HepG2 (cell line): Measurements from ENCODE around the gene MEA1. TPM values are rescaled to one million over a fixed set of nuclear protein-coding genes. Genes with fewer than 3 reads are reported as not detected.

ENCODE experiments used
- ATAD3A ChIP-seq: sonication (generic); formaldehyde crosslinking; IDR thresholded peaks from 2 replicates; pipeline ENCODE4 v1.4.0; 2020; ENCODE audit warnings: missing genetic modification reagents
- CHD2 ChIP-seq: IDR thresholded peaks from 2 replicates; pipeline ENCODE4 v1.6.1; 2011; ENCODE audit warnings: low read depth, low read length, improper control_type of control experiment
- GABPA ChIP-seq, 2 experiments: IDR thresholded peaks; 2 replicates each; pipeline ENCODE4 v1.6.1; 2011 to 2016; ENCODE audit warnings: low read depth in 2 of 2, low read length in 1 of 2, missing biosample characterization in 1 of 2, missing genetic modification characterization in 1 of 2
- KLF13 ChIP-seq: sonication (generic); formaldehyde crosslinking; IDR thresholded peaks from 2 replicates; pipeline ENCODE4 v1.4.0; 2020; ENCODE audit warnings: mild to moderate bottlenecking, missing genetic modification reagents
- MATR3 ChIP-seq: sonication (generic); formaldehyde crosslinking; IDR thresholded peaks from 2 replicates; pipeline ENCODE4 v1.4.0; 2020; ENCODE audit warnings: missing genetic modification reagents
- MBNL3 ChIP-seq: fragments of 250-450 bp; sonication (Bioruptor Pico); conservative IDR thresholded peaks from 2 replicates; pipeline ENCODE4 v1.8.0; 2022; ENCODE audit warnings: mild to moderate bottlenecking, inconsistent platforms
- NR2F2 ChIP-seq: IDR thresholded peaks from 2 replicates; pipeline ENCODE4 v1.6.1; 2012; ENCODE audit warnings: low read depth, inconsistent platforms, borderline replicate concordance
- PITX1 ChIP-seq: sonication (generic); formaldehyde crosslinking; IDR thresholded peaks from 2 replicates; pipeline ENCODE4 v1.5.1; 2020; ENCODE audit warnings: mild to moderate bottlenecking, missing genetic modification reagents
- STAG1 ChIP-seq: sonication (generic); formaldehyde crosslinking; IDR thresholded peaks from 2 replicates; pipeline ENCODE4 v1.4.0; 2020; ENCODE audit warnings: missing genetic modification reagents
- TEAD3 ChIP-seq: optimal IDR thresholded peaks from 2 replicates; pipeline ENCODE3; 2016; ENCODE audit warnings: borderline replicate concordance
- ZBTB38 ChIP-seq: sonication (generic); formaldehyde crosslinking; IDR thresholded peaks from 2 replicates; pipeline ENCODE4 v1.5.1; 2020; ENCODE audit warnings: mild to moderate bottlenecking, missing genetic modification reagents
- ZFX ChIP-seq: sonication (generic); formaldehyde crosslinking; IDR thresholded peaks from 2 replicates; pipeline ENCODE4 v1.4.0; 2020; ENCODE audit warnings: mild to moderate bottlenecking, low read depth, missing genetic modification reagents, moderate library complexity
- ZNF180 ChIP-seq: sonication (generic); formaldehyde crosslinking; IDR thresholded peaks from 2 replicates; pipeline ENCODE4 v1.4.0; 2020; ENCODE audit warnings: low read depth, missing genetic modification reagents, borderline replicate concordance
- ZNF333 ChIP-seq: sonication (generic); formaldehyde crosslinking; IDR thresholded peaks from 2 replicates; pipeline ENCODE4 v1.4.0; 2020; ENCODE audit warnings: mild to moderate bottlenecking, missing genetic modification reagents, borderline replicate concordance
- ZNF337 ChIP-seq: sonication (generic); formaldehyde crosslinking; IDR thresholded peaks from 2 replicates; pipeline ENCODE4 v1.5.1; 2020; ENCODE audit warnings: missing genetic modification reagents, low read depth, mild to moderate bottlenecking, borderline replicate concordance
- ZNF34 ChIP-seq: sonication (generic); formaldehyde crosslinking; IDR thresholded peaks from 2 replicates; pipeline ENCODE4 v1.4.0; 2020; ENCODE audit warnings: mild to moderate bottlenecking, missing genetic modification reagents, borderline replicate concordance
- ZNF44 ChIP-seq: sonication (generic); formaldehyde crosslinking; IDR thresholded peaks from 2 replicates; pipeline ENCODE4 v1.5.1; 2020; ENCODE audit warnings: mild to moderate bottlenecking, missing genetic modification reagents
- ZNF441 ChIP-seq: sonication (generic); formaldehyde crosslinking; IDR thresholded peaks from 2 replicates; pipeline ENCODE4 v1.7.0; 2021; ENCODE audit warnings: missing genetic modification reagents, borderline replicate concordance
- ZSCAN12 ChIP-seq: sonication (generic); formaldehyde crosslinking; IDR thresholded peaks from 2 replicates; pipeline ENCODE4 v1.9.0; 2021; ENCODE audit warnings: mild to moderate bottlenecking, missing genetic modification reagents
- polyA plus RNA-seq, 8 experiments: library from polyadenylated mRNA; depleted of rRNA in 3 of 8; stranded (reverse) in 7 of 8; unstranded in 1 of 8; fragments of >200 nt; fragmentation: Illumina TruSeq in 4 of 8; extraction: Trizol in 4 of 8; gene quantifications; 2 replicates each; pipeline versions ENCODE4 v1.2.1 to v1.2.3, GENCODE V29; 2011 to 2016; ENCODE audit warnings: low read depth in 4 of 8, missing spikeins in 1 of 8, mixed read lengths in 1 of 8; ENCODE audit not compliant: insufficient read depth in 1 of 8
- total RNA-seq, 5 experiments: library from RNA; depleted of rRNA; stranded (reverse); fragments of >200 nt; fragmentation: Illumina TruSeq; extraction: Trizol; gene quantifications; 2 replicates each; pipeline ENCODE4 v1.2.3, GENCODE V29; 2016; ENCODE audit warnings: low read depth in 1 of 5
- TF ChIP-seq, protein P1 (sequence below): sonication (generic); formaldehyde crosslinking; IDR thresholded peaks from 2 replicates; pipeline ENCODE4 v1.4.0; 2020; ENCODE audit warnings: missing genetic modification reagents, borderline replicate concordance
- TF ChIP-seq, protein P2 (sequence below): sonication (generic); formaldehyde crosslinking; IDR thresholded peaks from 2 replicates; pipeline ENCODE4 v1.8.1; 2023; ENCODE audit warnings: mild to moderate bottlenecking, missing genetic modification reagents

Gene MEA1
- total and polyA plus RNA-seq, 2 of the 13 experiments (the other 11 are each of a cell fraction or from before 2014, with no cell fraction given) = 75.6 to 86.2 TPM

- TF ChIP-seq KLF13 (CRISPR knock-in tag) = 0 out of 2 replicates have a peak, but pooled peaks have one; percentile 39
- TF ChIP-seq GABPA (IDR thresholded peaks at IDR 0.05; ENCODE audit: low read depth, low read length) = no peak
- TF ChIP-seq GABPA (CRISPR knock-in tag; IDR thresholded peaks at IDR 0.05; ENCODE audit: low read depth) = peak; percentile 94
- peak; percentile 66; the same call in 1 of the 2 replicates for TF ChIP-seq ZSCAN12 (CRISPR knock-in tag)
- peak; percentile 49; the same call in 1 of the 2 replicates for TF ChIP-seq ZNF180 (CRISPR knock-in tag)
- peak; percentile 39; the same call in 1 of the 2 replicates for TF ChIP-seq PITX1 (CRISPR knock-in tag)
- TF ChIP-seq ATAD3A (CRISPR knock-in tag) = no peak
- TF ChIP-seq ZNF441 (CRISPR knock-in tag) = peak; percentile 95
- TF ChIP-seq, protein P1, sequence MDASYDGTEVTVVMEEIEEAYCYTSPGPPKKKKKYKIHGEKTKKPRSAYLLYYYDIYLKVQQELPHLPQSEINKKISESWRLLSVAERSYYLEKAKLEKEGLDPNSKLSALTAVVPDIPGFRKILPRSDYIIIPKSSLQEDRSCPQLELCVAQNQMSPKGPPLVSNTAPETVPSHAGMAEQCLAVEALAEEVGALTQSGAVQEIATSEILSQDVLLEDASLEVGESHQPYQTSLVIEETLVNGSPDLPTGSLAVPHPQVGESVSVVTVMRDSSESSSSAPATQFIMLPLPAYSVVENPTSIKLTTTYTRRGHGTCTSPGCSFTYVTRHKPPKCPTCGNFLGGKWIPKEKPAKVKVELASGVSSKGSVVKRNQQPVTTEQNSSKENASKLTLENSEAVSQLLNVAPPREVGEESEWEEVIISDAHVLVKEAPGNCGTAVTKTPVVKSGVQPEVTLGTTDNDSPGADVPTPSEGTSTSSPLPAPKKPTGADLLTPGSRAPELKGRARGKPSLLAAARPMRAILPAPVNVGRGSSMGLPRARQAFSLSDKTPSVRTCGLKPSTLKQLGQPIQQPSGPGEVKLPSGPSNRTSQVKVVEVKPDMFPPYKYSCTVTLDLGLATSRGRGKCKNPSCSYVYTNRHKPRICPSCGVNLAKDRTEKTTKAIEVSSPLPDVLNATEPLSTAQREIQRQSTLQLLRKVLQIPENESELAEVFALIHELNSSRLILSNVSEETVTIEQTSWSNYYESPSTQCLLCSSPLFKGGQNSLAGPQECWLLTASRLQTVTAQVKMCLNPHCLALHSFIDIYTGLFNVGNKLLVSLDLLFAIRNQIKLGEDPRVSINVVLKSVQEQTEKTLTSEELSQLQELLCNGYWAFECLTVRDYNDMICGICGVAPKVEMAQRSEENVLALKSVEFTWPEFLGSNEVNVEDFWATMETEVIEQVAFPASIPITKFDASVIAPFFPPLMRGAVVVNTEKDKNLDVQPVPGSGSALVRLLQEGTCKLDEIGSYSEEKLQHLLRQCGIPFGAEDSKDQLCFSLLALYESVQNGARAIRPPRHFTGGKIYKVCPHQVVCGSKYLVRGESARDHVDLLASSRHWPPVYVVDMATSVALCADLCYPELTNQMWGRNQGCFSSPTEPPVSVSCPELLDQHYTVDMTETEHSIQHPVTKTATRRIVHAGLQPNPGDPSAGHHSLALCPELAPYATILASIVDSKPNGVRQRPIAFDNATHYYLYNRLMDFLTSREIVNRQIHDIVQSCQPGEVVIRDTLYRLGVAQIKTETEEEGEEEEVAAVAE = peak; percentile 88; the same call in 1 of the 2 replicates
- no peak; the same call in 1 of the 2 replicates for TF ChIP-seq NR2F2
- TF ChIP-seq ZFX (CRISPR knock-in tag) = peak; percentile 97
- TF ChIP-seq MATR3 (CRISPR knock-in tag) = no peak
- peak; percentile 83 for TF ChIP-seq TEAD3 (CRISPR knock-in tag)
- TF ChIP-seq ZNF337 (CRISPR knock-in tag) = no peak
- TF ChIP-seq, protein P2, sequence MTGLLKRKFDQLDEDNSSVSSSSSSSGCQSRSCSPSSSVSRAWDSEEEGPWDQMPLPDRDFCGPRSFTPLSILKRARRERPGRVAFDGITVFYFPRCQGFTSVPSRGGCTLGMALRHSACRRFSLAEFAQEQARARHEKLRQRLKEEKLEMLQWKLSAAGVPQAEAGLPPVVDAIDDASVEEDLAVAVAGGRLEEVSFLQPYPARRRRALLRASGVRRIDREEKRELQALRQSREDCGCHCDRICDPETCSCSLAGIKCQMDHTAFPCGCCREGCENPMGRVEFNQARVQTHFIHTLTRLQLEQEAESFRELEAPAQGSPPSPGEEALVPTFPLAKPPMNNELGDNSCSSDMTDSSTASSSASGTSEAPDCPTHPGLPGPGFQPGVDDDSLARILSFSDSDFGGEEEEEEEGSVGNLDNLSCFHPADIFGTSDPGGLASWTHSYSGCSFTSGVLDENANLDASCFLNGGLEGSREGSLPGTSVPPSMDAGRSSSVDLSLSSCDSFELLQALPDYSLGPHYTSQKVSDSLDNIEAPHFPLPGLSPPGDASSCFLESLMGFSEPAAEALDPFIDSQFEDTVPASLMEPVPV (CRISPR knock-in tag) = peak; percentile 97
- TF ChIP-seq MBNL3 (CRISPR knock-in tag) = no peak
- TF ChIP-seq ZBTB38 (CRISPR knock-in tag) = no peak
- TF ChIP-seq ZNF333 (CRISPR knock-in tag) = no peak; the same call in 1 of the 2 replicates
- TF ChIP-seq STAG1 (CRISPR knock-in tag) = 0 out of 2 replicates have a peak, but pooled peaks have one; percentile 17
- TF ChIP-seq ZNF44 (CRISPR knock-in tag) = no peak; the same call in 1 of the 2 replicates
- TF ChIP-seq ZNF34 (CRISPR knock-in tag) = peak; percentile 95
- no peak for TF ChIP-seq CHD2
Measured at GRCh38 chr6:43053545-43054205, 39.9 kb upstream of the MEA1 start, which contains the start of gene CUL7 (continued).
